ENCODE data around the gene LSG1.
"Not testable (repeated sequence)": the region's sequence is repeated elsewhere in the genome, so short reads cannot be mapped to it uniquely, and the experiment has no call there.

The LSG1 gene

DNA sequence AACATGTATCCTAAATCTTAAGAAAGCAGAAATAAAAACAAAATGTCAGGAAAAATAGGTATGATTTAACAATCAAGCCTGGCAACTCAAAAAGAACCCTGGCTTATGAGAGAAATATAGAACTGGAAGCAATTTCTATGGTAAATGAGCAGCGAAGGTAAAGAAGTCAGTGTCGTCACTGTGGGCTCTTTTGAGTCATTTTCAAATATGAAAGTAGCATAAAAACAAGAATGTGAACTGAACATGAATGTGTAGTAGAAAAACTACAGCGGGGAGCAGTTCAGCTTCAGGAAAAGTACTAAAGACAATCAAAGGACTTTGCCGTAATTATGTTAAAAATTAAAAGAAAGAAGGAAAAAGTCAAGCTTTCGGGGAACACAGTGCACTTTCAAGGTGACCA lies 17.5 kb downstream of the LSG1 start:
- no peak for DNase-seq

DNA sequence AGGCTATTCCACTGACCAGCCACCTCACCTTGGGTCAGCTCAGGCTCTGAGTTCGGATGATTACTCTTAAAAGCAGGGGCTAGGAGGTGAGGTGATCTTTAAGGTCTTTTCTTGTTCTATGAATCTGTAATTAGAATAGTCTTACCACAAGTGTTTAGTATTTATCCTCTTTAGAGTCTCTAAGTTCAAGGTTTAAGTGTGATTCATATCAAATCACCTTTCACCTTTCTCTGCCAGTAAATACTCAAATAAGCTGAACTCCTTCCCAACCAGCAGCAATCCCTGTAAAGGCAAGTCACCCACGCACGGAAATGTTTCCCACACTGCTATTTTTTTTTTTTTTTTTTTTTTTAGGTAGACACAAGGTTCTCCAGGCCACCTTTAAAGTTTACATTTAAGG lies 24.2 kb downstream of the LSG1 start:
- DNase-seq, result no peak

DNA sequence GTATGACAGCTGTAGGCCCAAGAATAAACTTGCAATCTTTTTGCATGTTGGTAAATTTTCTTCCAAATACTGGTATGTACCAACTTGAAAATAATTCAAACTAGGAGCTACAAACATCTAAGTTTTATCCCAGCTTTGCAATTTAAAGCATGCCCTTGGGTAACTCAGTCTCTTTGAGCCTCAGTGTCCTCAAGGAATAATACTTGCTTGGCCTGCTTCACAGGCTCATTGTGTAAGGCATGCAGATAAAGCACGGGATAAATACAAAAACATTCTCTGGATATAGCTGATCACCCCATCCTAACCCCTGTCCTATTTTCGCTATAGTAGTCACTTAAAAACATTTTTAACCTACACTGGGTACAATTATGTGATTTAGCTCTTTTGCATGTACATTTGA lies 29.2 kb downstream of the LSG1 start:
- no peak for DNase-seq

DNA sequence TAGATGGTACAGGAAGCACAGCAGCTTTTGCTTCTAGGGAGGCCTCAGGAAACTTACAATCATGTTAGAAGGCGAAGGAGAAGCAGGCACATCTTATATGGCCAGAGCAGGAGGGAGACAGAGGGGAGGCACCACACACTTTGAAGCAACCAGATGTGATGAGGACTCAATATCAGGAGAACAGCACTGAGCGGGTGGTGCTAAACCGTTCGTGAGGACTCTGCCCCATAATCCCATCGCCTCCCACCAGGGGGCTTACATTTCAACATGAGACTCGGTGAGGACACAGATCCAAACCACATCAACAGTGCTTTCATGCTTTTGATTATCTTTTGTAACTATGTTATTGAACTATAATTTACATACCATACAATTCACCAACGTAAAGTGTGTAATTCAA lies 31.2 kb downstream of the LSG1 start:
- DNase-seq, result no peak

DNA sequence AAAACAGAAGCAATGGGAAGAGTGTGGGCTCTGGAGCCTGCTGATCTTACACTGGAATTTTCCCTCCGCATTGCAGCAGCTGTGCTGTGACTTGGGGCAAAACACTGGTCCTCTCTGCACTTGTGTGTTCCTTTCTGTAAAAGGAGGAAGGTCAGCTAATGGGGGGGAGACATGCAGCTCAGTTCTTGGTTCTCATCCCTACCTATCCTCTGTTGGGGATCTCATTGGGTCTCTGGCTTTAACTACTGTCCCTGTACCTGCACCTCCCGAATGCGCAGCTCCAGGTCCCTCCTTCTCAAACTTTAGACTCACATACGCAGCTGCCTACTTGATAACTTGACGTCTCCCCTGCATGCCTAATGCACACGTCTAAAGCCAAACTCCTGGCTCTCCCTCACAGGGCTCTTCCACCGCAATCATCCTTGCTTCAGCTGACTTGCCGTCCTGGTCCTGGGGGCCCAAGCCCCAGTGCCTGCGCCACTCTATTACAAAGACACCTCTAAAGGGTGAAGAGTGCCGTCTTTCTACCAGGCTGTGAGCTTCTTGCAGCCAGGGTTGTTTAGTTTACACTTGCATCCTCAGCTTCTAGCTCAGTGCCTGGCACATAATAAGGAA lies 32.9 kb downstream of the LSG1 start:
- DNase-seq, result no peak

DNA sequence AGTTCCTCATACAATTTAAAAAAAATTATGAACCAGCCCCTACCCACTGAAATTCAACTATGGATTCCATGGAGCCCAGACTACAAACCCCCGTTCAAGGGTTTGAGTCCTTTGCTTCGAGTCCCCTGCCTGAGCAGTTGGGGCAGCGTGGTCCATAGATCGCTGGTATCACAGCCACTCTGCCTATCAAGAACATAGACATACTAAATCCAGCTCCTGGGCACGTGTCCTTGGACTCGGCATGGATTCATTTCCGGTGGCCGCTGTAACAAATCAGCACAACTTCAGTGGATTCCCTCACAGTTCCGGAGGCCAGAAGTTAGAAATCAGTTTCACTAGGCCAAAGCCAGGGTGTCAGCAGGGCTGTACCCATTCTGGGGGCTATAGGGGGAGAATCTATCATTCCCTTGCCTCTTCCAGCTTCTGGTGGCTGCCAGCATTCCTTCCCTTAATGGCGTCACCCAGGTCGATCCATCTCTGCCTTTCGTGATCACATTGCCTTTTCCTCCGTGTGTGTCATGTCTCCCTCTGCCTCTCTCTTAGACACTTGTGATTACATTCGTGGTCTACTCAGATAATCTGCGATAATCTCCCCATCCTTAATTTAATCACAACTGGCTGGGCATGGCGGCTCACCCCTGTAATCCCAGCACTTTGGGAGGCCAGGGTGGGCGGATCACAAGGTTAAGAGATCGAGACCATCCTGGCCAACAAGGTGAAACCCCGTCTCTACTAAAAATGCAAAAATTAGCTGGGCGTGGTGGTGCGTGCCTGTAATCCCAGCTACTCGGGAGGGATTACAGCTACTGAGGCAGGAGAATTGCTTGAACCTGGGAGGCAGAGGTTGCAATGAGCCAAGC lies 34.2 kb downstream of the LSG1 start:
- no peak for DNase-seq

DNA sequence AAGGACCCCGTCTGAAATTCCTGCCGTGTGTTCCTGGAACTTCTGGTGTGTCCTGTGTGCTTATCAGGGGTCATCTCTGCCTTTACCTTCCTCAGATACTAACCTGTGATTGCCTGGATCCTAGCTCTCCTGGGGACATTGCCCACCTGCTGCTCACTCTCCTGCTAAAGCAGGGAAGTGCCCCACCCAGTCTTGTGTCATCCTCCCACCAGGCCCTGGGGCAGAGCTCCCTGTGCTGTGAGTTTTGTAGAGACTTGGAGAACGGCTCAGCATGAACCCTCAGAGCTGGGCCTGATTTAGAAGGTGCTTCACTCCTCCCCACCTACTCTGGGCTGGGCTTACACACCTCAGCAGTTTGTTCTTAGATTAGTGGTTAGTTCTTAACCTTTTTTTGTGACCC lies 34.9 kb downstream of the LSG1 start:
- peak; percentile 31 for DNase-seq

DNA sequence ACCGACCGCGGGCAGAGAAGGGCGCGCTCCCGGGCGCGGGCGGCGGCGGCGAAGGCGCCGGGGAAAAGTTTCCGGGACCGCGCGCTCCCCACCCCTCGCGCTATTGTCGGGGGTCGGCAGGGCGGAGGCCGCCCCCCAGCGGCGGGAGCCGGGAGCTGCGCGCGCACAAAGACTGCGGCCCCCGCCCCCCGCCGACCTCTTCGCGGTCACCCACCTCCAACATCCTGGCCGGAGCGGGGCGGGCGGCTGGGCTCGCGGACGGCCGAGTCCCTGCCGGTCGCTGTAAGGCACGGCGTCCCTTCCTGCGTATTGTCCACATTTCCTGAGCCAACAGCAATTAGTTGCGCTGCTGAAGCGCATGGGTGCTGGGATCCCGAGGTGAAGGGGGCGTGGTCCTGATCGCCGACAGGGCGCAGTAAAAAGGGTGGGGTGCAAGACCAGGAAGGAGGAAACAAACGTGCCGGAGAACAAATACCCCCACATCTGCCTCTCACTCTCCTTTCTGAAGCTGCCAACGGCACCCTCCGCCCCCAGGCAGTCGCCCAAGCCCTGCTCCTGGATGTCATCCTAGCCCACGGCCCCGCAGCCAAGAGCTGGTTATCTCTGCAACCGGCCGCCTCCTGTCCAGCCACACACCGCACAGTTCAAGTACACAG lies 38.5 kb downstream of the LSG1 start, which contains the start of gene TMEM44:
Gene TMEM44, minus strand, starts transcription at position 71 of the 656 bp plus-strand sequence. CDS start 204 bp downstream, outside the sequence.
- peak; percentile 97 for DNase-seq

DNA sequence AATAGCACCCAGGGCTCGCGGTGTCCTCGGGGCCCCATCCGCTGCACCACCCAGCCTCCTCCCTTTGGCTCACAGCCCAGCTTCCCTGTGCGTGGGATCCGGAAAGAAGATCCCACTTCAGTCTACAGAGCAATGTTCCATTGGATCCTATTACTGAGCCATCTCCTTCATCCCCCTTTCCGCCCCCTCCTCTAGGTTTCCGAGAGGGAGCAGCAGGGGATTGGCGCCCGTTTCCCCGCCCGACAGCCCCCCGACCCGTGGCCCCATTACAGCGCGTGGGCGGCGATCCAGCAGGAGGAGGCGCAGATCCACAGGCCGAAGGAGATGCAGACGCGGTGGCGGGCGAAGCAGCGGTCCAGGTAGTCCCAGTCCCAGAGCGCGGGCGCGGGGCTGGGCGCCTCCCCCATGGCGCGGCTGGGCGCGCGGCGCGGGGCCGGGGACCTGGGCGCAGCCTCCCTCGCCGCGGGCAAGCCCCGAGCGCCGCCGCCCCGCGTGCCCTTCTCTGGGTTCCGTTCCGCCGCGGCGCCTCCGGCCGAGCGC lies 39.1 kb downstream of the LSG1 start:
- DNase-seq, result peak; percentile 87

DNA sequence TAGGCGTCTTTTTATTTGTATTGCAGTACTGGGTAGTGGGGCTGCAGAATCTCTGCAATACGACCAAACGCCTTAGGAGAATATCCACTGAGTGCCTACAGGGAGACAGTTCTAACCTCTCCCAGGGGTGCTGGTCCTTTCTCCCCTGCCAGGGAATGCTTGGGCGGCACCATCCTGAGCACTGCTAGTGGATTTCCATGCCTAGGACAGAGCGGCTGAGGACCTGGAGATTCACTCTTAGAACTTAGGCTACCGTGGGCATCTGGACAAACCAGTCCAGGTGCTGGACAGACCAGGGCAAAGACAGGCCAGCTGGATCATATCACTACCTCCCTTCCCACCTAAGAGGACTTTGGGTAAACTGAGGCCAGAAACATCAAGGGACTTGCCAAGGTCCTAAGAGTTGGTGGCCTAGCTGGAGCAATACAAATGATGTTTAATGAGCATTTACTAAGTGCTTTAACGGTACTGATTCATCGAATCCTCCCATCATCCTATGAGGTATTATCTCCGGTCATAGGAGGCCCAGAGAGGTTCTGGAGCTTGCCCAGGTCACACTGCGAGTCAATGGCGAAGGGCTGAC lies 39.7 kb downstream of the LSG1 start:
- no peak for DNase-seq

DNA sequence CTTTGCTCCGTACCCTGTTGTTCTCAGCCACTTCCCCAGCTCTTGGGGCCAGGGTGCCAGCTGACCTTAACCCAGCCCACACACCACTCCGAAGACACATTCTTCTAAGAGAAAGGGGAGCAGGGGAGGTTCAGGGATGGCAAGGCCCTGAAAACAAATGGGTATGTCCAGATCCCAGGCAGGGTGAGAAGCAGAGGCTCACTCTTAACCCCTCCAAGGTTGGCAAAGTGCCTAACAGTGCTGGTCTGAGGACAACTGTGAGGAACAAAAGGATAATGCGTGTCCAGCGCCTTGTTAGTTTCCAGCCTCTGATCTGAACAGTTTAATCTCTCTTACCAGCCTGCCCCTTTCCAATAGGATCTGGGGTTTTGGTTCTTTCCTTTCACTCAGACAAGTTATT lies 40.3 kb downstream of the LSG1 start:
- no peak for DNase-seq

DNA sequence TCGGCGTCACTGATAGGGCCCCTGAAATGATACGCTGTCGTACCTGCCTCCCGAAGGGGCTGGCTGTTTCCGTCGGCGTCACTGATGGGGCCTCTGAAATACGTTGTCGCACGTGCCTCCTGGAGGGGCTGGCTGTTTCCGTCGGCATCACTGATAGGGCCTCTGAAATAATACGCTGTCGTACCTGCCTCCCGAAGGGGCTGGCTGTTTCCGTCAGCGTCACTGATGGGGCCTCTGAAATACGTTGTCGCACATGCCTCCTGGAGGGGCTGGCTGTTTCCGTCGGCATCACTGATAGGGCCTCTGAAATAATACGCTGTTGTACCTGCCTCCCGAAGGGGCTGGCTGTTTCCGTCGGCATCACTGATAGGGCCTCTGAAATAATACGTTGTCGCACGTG lies 41.3 kb downstream of the LSG1 start:
- not testable (repeated sequence) for DNase-seq

DNA sequence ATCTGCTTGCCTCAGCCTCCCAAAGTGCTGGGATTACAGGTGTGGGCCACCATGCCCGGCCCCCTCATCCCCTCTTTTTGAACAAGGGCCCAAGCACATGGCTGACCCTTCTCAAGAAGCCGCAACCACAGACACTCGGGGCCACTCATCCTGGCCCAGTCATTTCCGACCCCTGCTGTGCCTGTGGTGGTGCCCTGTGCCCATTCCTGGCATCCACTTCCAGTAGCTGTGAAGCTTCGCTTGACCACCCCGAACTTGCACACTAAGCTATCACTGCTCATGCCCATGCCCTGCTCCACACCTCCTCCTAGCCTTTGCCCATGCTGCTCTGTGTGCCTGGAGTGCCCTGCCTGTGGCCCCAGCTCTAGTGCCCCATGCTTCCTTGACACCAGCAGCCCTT lies 47.0 kb downstream of the LSG1 start:
- DNase-seq, result no peak

DNA sequence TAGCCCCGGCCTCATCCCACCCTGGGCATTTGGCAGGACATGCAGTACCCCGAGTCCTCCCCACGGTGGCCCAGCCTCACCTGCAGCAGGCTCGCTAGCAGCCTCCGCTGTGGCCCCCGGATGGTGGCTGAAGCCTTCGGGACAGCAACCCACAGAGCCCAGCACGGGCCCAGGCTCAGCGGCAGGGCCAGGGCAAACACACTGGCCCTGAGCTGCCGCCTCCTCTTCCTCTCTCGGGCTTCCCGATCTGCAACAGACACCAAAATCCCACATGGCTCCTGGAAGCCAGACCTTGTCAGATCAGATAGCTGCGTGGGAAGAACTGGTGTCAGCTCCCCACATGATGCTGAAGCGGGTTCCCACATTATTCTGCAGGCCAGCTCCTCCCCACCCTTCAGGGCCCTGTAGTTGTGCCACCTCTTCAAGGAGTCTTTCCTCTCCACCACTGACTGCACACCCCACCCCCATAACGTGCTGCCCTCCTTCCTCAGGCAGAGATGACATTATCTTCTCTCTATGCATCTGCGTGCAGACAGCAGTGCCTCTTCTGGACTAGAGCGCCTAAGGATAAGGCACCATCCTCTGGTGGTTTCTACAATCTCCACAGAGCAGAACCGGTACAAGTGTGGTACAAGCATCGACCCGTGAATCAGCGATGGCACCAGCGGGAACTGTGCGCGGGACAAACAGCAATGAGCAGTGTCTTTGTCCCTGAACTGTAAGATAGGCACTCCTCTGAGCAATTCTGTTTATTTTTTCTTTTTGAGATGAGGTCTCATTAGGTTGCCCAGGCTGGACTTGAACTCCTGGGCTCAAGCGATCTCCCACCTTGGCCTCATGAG lies 48.3 kb downstream of the LSG1 start:
- DNase-seq, result no peak

DNA sequence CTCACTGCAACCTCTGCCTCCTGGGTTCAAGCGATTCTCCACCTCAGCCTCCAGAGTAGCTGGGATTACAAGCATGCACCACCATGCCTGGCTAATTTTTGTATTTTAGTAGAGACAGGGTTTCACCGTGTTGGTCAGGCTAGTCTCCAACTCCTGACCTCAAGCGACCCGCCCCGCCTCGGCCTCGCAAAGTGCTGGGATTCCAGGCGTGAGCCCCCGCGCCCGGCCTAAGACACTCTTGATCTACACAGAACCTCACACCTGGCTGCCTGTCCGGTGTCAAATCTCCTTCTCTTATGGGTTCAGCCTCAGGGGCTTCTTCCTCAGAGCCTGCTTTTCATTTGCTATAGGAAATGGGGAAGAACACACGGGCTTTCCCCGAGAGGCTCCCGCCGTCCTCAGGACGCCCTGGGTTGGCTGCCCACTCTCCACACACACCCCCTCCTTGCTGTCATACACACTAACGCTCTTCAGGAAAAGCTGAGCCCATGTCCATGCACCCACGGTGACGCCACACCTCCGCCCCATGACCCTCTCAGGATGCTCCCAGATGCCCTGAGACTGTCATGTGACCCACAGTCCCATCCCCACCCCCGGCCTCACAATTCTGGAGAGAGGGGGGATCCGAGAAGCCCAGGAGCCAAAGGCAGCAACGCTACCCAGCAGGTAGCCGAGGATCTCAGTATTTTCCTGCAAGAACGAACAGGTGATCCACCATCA lies 49.2 kb downstream of the LSG1 start:
- DNase-seq, result no peak

DNA sequence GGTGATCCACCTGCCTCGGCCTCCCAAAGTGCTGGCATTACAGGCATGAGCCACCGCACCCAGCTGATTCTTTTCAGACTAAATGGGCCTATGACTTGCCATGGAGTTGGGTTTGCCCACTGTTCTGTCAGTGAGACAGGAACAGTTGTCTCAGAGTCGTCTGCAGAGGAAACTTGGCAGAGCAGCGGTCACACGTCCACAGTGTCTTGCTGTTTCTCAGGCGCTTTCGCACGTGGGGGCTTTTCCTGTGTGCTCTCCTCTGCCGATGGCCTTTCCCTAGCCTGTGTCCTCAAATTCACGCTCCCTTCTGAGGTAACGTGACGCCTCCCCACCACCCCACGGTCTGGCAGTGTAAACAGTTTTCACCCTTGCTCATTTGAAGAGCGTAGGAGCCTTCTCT lies 50.0 kb downstream of the LSG1 start:
- DNase-seq, result no peak

DNA sequence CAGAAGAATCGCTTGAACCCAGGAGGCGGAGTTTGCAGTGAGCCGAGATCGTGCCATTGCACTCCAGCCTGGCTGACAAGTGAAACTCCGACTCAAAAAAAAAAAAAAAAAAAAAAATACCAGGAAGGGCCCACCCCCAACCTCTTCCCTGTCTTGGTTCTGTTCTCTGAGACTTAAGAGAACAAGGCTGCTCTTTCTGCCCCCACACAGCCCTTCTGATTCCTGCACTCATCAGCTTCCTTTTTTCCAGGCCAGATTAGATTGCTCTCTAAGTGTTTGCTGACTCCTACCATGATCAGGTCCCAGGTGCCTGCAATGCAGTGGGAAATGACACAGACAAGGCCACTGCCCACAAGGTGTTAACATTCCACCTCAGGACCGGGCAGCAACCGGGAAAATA lies 51.8 kb downstream of the LSG1 start:
- no peak for DNase-seq

DNA sequence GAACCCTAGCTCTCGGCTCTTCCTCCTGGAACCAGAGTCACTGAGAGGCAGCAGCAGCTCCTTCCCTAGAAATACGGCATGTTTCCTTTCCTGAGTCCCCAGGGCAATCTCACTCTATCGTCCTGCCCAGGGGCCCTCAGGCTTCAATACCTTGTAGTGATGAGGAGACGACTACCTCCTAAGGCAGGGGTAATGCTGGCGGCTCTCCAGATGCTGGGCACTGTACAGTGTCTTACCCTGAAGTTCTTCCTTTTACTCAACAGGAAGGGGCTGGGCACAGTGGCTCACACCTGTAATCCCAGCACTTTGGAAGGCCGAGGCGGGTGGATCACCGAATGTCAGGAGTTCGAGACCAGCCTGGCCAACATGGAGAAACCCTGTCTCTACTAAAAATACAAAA lies 52.2 kb downstream of the LSG1 start:
- DNase-seq, result no peak

DNA sequence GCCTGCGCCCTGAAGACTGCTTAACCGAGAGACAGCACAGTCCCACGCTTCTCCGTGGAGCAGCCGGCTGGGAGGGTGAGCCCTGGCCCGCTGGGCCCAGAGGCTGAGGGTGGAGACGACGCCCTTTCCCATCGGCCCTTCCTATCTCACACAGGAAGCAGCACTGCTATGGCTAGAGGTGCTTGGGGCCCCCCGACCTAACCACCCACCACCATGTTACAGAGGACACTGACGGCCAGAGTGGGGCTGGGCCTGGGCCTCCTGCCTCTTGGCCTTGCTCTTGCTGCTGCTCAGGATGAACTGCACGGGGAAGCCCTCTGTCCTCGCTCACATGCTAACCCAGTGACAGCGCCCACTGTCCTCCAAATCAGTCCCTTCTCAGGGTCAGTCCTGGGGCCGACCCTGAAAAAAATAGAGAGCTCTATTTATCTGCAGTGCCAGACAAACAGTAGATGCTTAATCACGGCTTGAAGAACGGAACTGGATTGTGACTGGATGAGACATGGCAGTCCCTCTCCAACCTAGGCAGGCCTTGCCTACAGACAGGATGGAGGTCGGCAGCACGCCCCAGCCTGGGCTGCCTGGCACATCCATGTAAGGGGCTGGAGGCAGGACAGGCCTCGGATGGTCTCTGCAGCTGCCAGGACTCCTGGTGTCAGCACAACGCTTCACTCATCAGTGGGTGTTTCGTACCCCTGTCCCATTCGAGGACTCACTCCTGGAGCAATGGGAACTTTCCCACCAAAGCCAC lies 53.0 kb downstream of the LSG1 start:
- DNase-seq, result no peak

DNA sequence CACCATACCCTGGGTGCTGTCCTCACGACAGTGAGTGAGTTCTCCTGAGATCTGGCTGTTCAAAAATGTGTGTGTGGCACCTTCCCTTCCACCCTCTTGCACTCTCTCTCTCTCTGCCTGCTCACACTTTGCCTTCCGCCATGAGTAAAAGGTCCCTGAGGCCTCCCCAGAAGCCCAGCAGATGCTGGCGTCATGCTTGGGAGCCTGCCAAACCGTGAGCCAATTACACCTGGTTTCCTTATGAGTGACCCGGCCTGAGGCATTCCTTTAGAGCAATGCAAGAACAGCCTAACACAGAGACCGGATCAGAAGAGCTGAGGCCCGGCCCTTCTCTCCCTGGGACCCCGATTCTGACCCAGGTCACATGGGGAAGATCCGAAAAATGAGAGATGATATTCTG lies 54.2 kb downstream of the LSG1 start:
- no peak for DNase-seq

DNA sequence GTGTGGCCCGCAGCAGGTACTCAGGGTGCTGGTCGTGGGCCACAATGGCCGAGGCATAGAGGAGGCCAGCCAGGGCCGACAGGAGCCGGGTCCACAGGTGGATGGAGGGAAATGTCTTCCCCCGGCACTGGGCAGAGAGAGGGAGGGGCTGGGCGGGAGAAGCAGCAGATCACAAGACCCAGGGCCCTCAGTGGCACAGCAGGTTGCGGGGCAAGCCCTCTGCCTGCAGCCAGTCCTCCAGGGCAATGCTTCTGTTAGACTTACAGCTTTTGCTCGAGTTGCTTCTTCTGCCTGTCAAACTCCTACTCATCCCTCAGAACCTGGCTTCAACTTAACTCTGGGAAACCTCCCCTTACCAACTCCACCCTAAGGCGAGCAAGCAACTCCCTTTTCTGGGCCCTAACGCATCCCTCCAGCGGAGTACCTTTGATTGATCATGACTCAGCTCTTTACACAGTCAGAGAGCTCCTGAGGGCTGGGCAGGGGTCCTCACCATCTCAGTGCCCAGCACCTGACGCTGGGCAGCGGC lies 54.8 kb downstream of the LSG1 start:
- DNase-seq, result no peak

Data from NCI-H146 (cell line).